K562 (cell line): ENCODE results near the gene DTNBP1. TPM values are rescaled to one million over a fixed set of nuclear protein-coding genes. Genes with fewer than 3 reads are reported as not detected.
A peak's percentile ranks its signal among the peaks of the same experiment; 100 is the strongest.

Source experiments
- ATAC-seq: fragments of 200-7000 bp; cut with Tn5 transposase; 3 replicates; pipeline ENCODE4 v1.9.1; 2020; ENCODE audit warnings: moderate library complexity
- BruUV-seq: library from RNA; stranded (reverse); fragments of 400-500 nt; replicated peaks from 2 replicates; lab custom pipeline; 2021; lab: Mats Ljungman, UMichigan
- CTCF ChIA-PET: fragments of 300-600 bp; formaldehyde crosslinking; extraction: SDS; loops from one replicate; lab custom pipeline; 2021; ENCODE audit warnings: low intra/inter-chr PET ratio; lab: Yijun Ruan, JAX
- POLR2A ChIA-PET: fragments of 300-600, 350-650 bp; sonication (Branson Sonifier 250); formaldehyde crosslinking; extraction: SDS; loops from one replicate; lab custom pipeline; 2021; ENCODE audit warnings: antibody characterized with exemption, inconsistent platforms; lab: Yijun Ruan, JAX
- DNase-seq, 4 experiments: peaks; one replicate each; pipeline versions ENCODE4 v3.0.0 to v3.0.0-alpha.2; 2011 to 2018; ENCODE audit warnings: low spot score in 3 of 4, mixed read lengths in 3 of 4; ENCODE audit errors: extremely low read depth in 1 of 4
- FAIRE-seq: peaks from 2 replicates; lab custom pipeline; 2011; peaks lifted over from hg19 to GRCh38; lab: Jason Lieb, UNC
- H2AFZ ChIP-seq: 2 replicates; pipeline ENCODE4 v1.6.0; 2011; ENCODE audit warnings: low read depth, low read length, control low read depth, inconsistent platforms
- H3K27ac ChIP-seq: fragments of 200-600 bp; 3 replicates; pipeline ENCODE4 v1.8.0; 2011; ENCODE audit warnings: low read depth, mild to moderate bottlenecking, control low read depth, inconsistent platforms, low read length, moderate library complexity, mixed read lengths; ENCODE audit errors: extremely low read depth
- H3K27me3 ChIP-seq, 2 experiments: fragments of 300-600 bp in 1 of 2; 2 replicates in 1 of 2; 3 replicates in 1 of 2; pipeline versions ENCODE4 v1.6.0 to v1.8.0; 2011; ENCODE audit warnings: inconsistent platforms in 2 of 2, low read length in 2 of 2, mild to moderate bottlenecking in 1 of 2, mixed read lengths in 1 of 2, moderate library complexity in 1 of 2; ENCODE audit not compliant: control insufficient read depth in 2 of 2, insufficient read depth in 2 of 2
- H3K36me3 ChIP-seq: fragments of 300-600 bp; 3 replicates; pipeline ENCODE4 v1.8.0; 2011; ENCODE audit warnings: mild to moderate bottlenecking, low read length, inconsistent platforms; ENCODE audit not compliant: control insufficient read depth, insufficient read depth
- H3K4me1 ChIP-seq, 2 experiments: fragments of 200-600 bp in 1 of 2; replicated peaks in 1 of 2; 2 replicates in 1 of 2; 3 replicates in 1 of 2; pipeline versions ENCODE4 v1.5.1 to v1.8.0; 2011; ENCODE audit warnings: inconsistent platforms in 2 of 2, low read length in 2 of 2, mild to moderate bottlenecking in 1 of 2, mixed read lengths in 1 of 2, moderate library complexity in 1 of 2; ENCODE audit not compliant: control insufficient read depth in 2 of 2, insufficient read depth in 2 of 2
- H3K4me2 ChIP-seq: 2 replicates; pipeline ENCODE4 v1.6.1; 2011; ENCODE audit warnings: low read length, control low read depth, inconsistent platforms, mixed read lengths; ENCODE audit not compliant: insufficient read depth
- H3K4me3 ChIP-seq: fragments of 200-600 bp; sonication (generic), shearing (Covaris generic); 2 replicates; pipeline ENCODE4 v1.5.1; 2016; ENCODE audit warnings: control low read depth, inconsistent platforms
- H3K79me2 ChIP-seq: fragments of 200-600 bp; 3 replicates; pipeline ENCODE4 v1.8.0; 2011; ENCODE audit warnings: low read length, inconsistent platforms; ENCODE audit not compliant: control insufficient read depth, insufficient read depth
- H3K9ac ChIP-seq, 2 experiments: 2 replicates each; pipeline versions ENCODE4 v1.6.0 to v1.6.1; 2011; ENCODE audit warnings: low read depth in 2 of 2, low read length in 2 of 2, control low read depth in 1 of 2, inconsistent platforms in 1 of 2, mild to moderate bottlenecking in 1 of 2, mixed read lengths in 1 of 2; ENCODE audit not compliant: insufficient read depth in 1 of 2
- H3K9me1 ChIP-seq: one replicate; pipeline ENCODE4 v1.6.0; 2011; ENCODE audit warnings: inconsistent platforms, mild to moderate bottlenecking, low read length, moderate library complexity; ENCODE audit not compliant: control insufficient read depth, insufficient read depth
- H3K9me3 ChIP-seq: replicated peaks from 2 replicates; pipeline ENCODE4 v1.5.1; 2011; ENCODE audit warnings: low read depth, low read length, inconsistent platforms; ENCODE audit not compliant: control insufficient read depth, insufficient read depth
- H4K20me1 ChIP-seq: replicated peaks from 2 replicates; pipeline ENCODE4 v1.6.1; 2011; ENCODE audit warnings: low read length, inconsistent platforms, mixed read lengths; ENCODE audit not compliant: control insufficient read depth, insufficient read depth
- CREBBP ChIP-seq: IDR thresholded peaks from one replicate; pipeline ENCODE4 v1.6.1; 2012; ENCODE audit warnings: low read depth, mild to moderate bottlenecking, control low read depth, inconsistent platforms, low read length
- CTCFL ChIP-seq: IDR thresholded peaks from 2 replicates; pipeline ENCODE4 v1.6.1; 2011; ENCODE audit warnings: borderline replicate concordance, low read depth, mild to moderate bottlenecking, moderate library complexity, low read length; ENCODE audit not compliant: insufficient read depth, poor library complexity, severe bottlenecking
- DMBX1 ChIP-seq: fragments of 250-450 bp; sonication (Bioruptor Pico); IDR thresholded peaks from 2 replicates; pipeline ENCODE4 v1.8.0; 2022; ENCODE audit warnings: inconsistent platforms, mild to moderate bottlenecking, moderate library complexity, borderline replicate concordance
- ELF1 ChIP-seq: fragments of 200-800 bp; sonication (Bioruptor generic); IDR thresholded peaks from 2 replicates; pipeline ENCODE4 v1.6.1; 2016; ENCODE audit warnings: missing genetic modification characterization, missing compliant biosample characterization
- HEY1 ChIP-seq: fragments of 250-450 bp; sonication (Bioruptor Pico); IDR thresholded peaks from 2 replicates; pipeline ENCODE4 v1.5.0; 2020; ENCODE audit warnings: mild to moderate bottlenecking, moderate library complexity, borderline replicate concordance
- PTBP1 ChIP-seq: fragments of 200-400 bp; formaldehyde crosslinking; IDR thresholded peaks from 2 replicates; pipeline ENCODE4 v1.6.1; 2017; ENCODE audit warnings: low read depth, low read length
- ZNF354B ChIP-seq: fragments of 250-450 bp; sonication (Bioruptor Pico); IDR thresholded peaks from 2 replicates; pipeline ENCODE4 v1.4.0; 2020
- ZNF707 ChIP-seq: fragments of 250-450 bp; sonication (Bioruptor Pico); conservative IDR thresholded peaks from 2 replicates; pipeline ENCODE4 v1.8.0; 2022; ENCODE audit warnings: inconsistent platforms, mild to moderate bottlenecking, moderate library complexity
- WGBS: fragments of 100-300 bp; shearing (Covaris generic); methylation state at CpG from one replicate; pipeline ENCODE4 v1.1.6; 2016; ENCODE audit warnings: low coverage, mixed read lengths; ENCODE audit not compliant: insufficient coverage; ENCODE audit errors: missing lambda C conversion rate; 5-methylcytosine and 5-hydroxymethylcytosine counted together
- in situ Hi-C: fragments of 300-500 bp; cut with MboI; formaldehyde crosslinking; loops from 4 replicates; pipeline ENCODE4 v1.15.0; 2018; ENCODE audit warnings: inconsistent platforms, mixed read lengths
- intact Hi-C: fragments of 100-400 bp; cut with micrococcal nuclease; formaldehyde crosslinking; loops from 2 replicates; pipeline ENCODE4 v1.14.2; 2022
- polyA plus RNA-seq, 8 experiments: library from polyadenylated mRNA; depleted of rRNA in 4 of 8; stranded (reverse) in 5 of 8; unstranded in 3 of 8; fragments of >200 nt; fragmentation: Nextera tagmentation in 2 of 8; fragmentation: Illumina TruSeq in 1 of 8; extraction: Ambion mirVana in 2 of 8; extraction: Trizol in 1 of 8; gene quantifications; 2 replicates each; pipeline versions ENCODE4 v1.2.1 to v1.2.3, GENCODE V29; 2011 to 2014; ENCODE audit warnings: inconsistent platforms in 1 of 8, missing spikeins in 1 of 8
- total RNA-seq, 7 experiments: library from RNA; depleted of rRNA in 6 of 7; stranded (reverse); fragments of >200 nt in 6 of 7; fragmentation: Illumina TruSeq in 2 of 7; extraction: Trizol in 2 of 7; gene quantifications; 2 replicates each; pipeline versions ENCODE4 v1.2.1 to v1.2.3, GENCODE V29; 2011 to 2021; ENCODE audit warnings: low replicate concordance in 1 of 7
- TF ChIP-seq, protein P1 (sequence below): fragments of 250-450 bp; sonication (Bioruptor Pico); IDR thresholded peaks from 2 replicates; pipeline ENCODE4 v1.4.0; 2020
- TF ChIP-seq, protein P2 (sequence below), 2 experiments: fragments of 200-800 bp in 1 of 2; sonication (Bioruptor generic) in 1 of 2; sonication (generic) in 1 of 2; formaldehyde crosslinking in 1 of 2; IDR thresholded peaks in 1 of 2; conservative IDR thresholded peaks in 1 of 2; 2 replicates each; pipeline versions ENCODE4 v1.5.0 to v1.6.1; 2016 to 2020; ENCODE audit warnings: missing compliant biosample characterization in 1 of 2, missing genetic modification characterization in 1 of 2, missing genetic modification reagents in 1 of 2

Gene DTNBP1
- total and polyA plus RNA-seq, 9 of the 15 experiments (the other 6 are each of a cell fraction or from before 2014, with no cell fraction given), result 16.7 to 54.5 (median 21.4) TPM

DNA sequence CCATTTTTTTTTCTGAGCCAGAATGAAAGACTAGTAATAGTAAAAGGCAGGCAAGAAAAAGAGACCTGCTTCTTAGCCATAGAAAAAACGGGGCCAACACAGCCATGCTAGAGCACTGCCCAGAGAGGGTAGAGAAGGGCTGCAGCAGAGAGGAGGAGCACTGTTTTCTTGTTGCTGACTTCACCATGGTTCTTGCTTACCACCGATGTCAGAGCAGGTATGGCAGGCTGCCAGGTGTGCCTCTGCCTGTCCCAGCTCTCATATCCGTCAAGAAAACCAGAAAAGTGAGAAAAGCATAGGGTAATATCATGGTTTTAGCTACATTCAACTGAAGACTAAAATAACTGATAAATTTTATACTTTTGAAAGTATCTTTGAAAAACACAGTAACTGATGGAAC, 60.7 kb downstream of the DTNBP1 start:
- peak overlapping the region in 1 of 2 experiments; percentile 46; a peak in 1 of 4 replicates for H3K9ac ChIP-seq
- H3K9me1 ChIP-seq, result no peaks in the 10 kb centered on the region
- CTCF ChIA-PET, result no interaction called here
- no peak for FAIRE-seq
- in situ Hi-C loops (no loop called here), intact Hi-C loops (no loop called here)
- peaks cover 0 to 7% of the 10 kb centered on the region in 2 experiments; a peak in 1 of 5 replicates for H3K4me1 ChIP-seq
- H3K79me2 ChIP-seq, result no peaks in the 10 kb centered on the region
- peak in 2 of 4 experiments; percentile 24 to 42 for DNase-seq
- no peaks in the 10 kb centered on the region for H3K9me3 ChIP-seq
- no peaks in the 10 kb centered on the region for H3K27me3 ChIP-seq
- H3K36me3 ChIP-seq, result peaks cover 3% of the 10 kb centered on the region; the same call in 1 of the 3 replicates
- H4K20me1 ChIP-seq, result no peaks in the 10 kb centered on the region
- no peak overlapping the region for H3K27ac ChIP-seq
- H3K4me2 ChIP-seq, result no peak overlapping the region
- ATAC-seq, result peak; percentile 79
- WGBS, result 14% methylated on average over 3 of the region's 3 CpGs
- BruUV-seq, result no TSS peak
- H2AFZ ChIP-seq, result no peak overlapping the region
- no peak overlapping the region for H3K4me3 ChIP-seq
- POLR2A ChIA-PET, result interaction anchor here (0.6 to 1.5 kb wide), 4 partner anchors 9 to 367 kb away, joined by 3 to 4 read pairs (median 3); no protein-coding TSS in a partner anchor
- TF ChIP-seq CREBBP, result no peak
- no peak for TF ChIP-seq HEY1 (CRISPR knock-in tag)
- TF ChIP-seq, protein P1, sequence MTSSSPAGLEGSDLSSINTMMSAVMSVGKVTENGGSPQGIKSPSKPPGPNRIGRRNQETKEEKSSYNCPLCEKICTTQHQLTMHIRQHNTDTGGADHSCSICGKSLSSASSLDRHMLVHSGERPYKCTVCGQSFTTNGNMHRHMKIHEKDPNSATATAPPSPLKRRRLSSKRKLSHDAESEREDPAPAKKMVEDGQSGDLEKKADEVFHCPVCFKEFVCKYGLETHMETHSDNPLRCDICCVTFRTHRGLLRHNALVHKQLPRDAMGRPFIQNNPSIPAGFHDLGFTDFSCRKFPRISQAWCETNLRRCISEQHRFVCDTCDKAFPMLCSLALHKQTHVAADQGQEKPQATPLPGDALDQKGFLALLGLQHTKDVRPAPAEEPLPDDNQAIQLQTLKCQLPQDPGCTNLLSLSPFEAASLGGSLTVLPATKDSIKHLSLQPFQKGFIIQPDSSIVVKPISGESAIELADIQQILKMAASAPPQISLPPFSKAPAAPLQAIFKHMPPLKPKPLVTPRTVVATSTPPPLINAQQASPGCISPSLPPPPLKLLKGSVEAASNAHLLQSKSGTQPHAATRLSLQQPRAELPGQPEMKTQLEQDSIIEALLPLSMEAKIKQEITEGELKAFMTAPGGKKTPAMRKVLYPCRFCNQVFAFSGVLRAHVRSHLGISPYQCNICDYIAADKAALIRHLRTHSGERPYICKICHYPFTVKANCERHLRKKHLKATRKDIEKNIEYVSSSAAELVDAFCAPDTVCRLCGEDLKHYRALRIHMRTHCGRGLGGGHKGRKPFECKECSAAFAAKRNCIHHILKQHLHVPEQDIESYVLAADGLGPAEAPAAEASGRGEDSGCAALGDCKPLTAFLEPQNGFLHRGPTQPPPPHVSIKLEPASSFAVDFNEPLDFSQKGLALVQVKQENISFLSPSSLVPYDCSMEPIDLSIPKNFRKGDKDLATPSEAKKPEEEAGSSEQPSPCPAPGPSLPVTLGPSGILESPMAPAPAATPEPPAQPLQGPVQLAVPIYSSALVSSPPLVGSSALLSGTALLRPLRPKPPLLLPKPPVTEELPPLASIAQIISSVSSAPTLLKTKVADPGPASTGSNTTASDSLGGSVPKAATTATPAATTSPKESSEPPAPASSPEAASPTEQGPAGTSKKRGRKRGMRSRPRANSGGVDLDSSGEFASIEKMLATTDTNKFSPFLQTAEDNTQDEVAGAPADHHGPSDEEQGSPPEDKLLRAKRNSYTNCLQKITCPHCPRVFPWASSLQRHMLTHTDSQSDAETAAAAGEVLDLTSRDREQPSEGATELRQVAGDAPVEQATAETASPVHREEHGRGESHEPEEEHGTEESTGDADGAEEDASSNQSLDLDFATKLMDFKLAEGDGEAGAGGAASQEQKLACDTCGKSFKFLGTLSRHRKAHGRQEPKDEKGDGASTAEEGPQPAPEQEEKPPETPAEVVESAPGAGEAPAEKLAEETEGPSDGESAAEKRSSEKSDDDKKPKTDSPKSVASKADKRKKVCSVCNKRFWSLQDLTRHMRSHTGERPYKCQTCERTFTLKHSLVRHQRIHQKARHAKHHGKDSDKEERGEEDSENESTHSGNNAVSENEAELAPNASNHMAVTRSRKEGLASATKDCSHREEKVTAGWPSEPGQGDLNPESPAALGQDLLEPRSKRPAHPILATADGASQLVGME, result no peak
- TF ChIP-seq, protein P2, sequence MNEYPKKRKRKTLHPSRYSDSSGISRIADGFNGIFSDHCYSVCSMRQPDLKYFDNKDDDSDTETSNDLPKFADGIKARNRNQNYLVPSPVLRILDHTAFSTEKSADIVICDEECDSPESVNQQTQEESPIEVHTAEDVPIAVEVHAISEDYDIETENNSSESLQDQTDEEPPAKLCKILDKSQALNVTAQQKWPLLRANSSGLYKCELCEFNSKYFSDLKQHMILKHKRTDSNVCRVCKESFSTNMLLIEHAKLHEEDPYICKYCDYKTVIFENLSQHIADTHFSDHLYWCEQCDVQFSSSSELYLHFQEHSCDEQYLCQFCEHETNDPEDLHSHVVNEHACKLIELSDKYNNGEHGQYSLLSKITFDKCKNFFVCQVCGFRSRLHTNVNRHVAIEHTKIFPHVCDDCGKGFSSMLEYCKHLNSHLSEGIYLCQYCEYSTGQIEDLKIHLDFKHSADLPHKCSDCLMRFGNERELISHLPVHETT (CRISPR knock-in tag; conservative IDR thresholded peaks at IDR 0.05 in 1 of 2, IDR thresholded peaks at IDR 0.05 in 1 of 2), result no peak
- no peak for TF ChIP-seq ELF1 (tag)
- TF ChIP-seq ZNF707 (CRISPR knock-in tag), result no peak
- no peak for TF ChIP-seq CTCFL
- TF ChIP-seq DMBX1 (CRISPR knock-in tag), result 0 out of 2 replicates have a peak, but pooled peaks have one; percentile 27
- TF ChIP-seq ZNF354B (CRISPR knock-in tag), result no peak
- TF ChIP-seq PTBP1, result no peak
